ENCODE data around the gene SH3BGRL2. TPM values are rescaled to one million over a fixed set of nuclear protein-coding genes. Genes with fewer than 3 reads are reported as not detected.

The SH3BGRL2 gene
- total RNA-seq, 1 experiment from 2014 or later: 11.8 TPM

- no peak overlapping the region for H2BK12ac ChIP-seq (ENCODE audit: insufficient read length, low read depth, low read length)
- no peak overlapping the region for H2BK20ac ChIP-seq (ENCODE audit: low read depth, low read length, poor library complexity, severe bottlenecking)
- no peak overlapping the region for H3K27ac ChIP-seq (ENCODE audit: insufficient read length, low read depth, low read length)
- no peak overlapping the region for H2BK120ac ChIP-seq (ENCODE audit: low read depth, low read length, poor library complexity, severe bottlenecking)
- TF ChIP-seq CTCF (conservative IDR thresholded peaks at IDR 0.05): no peak
- H3K9ac ChIP-seq (ENCODE audit: extremely low read depth, insufficient read length, low read length): no peak overlapping the region
- no peaks in the 10 kb centered on the region for H3K36me3 Mint-ChIP-seq (ENCODE audit: insufficient read depth in 1 of 3, low read depth in 3 of 3)
- no peak overlapping the region for H4K5ac ChIP-seq (ENCODE audit: insufficient read length, low read depth, low read length)
- no peak overlapping the region for H3K4ac ChIP-seq (ENCODE audit: low read depth, low read length)
- H3K4me1 Mint-ChIP-seq: peaks cover 5 to 16% of the 10 kb centered on the region in 2 experiments; a peak in 3 of 4 replicates
- no peak overlapping the region for H3K4me2 ChIP-seq (ENCODE audit: insufficient read depth, insufficient read length, low read length)
- no peaks in the 10 kb centered on the region for H3K9me3 Mint-ChIP-seq
- H3K23me2 ChIP-seq (ENCODE audit: insufficient read length, low read depth, low read length, poor library complexity, severe bottlenecking): no peaks in the 10 kb centered on the region
- no peaks in the 10 kb centered on the region for H3K27me3 Mint-ChIP-seq (ENCODE audit: low read depth)
- H3K18ac ChIP-seq (ENCODE audit: insufficient read length, low read depth, low read length): no peak overlapping the region
- no peak overlapping the region for H2AK5ac ChIP-seq (ENCODE audit: insufficient read length, low read length)
- no peaks in the 10 kb centered on the region for H3K4me1 ChIP-seq (ENCODE audit: insufficient read depth, low read length)
- no peak overlapping the region for H3K56ac ChIP-seq (ENCODE audit: insufficient read length, low read depth, low read length)
- no peak overlapping the region for H3K14ac ChIP-seq (ENCODE audit: insufficient read depth, low read length)
- no peaks in the 10 kb centered on the region for H3K9me3 ChIP-seq (ENCODE audit: control insufficient read depth, low read depth, low read length)
- no CpG with 5 or more reads among the region's 7 CpGs for WGBS (ENCODE audit: extremely low coverage, insufficient read length, low lambda C conversion rate)
- H4K91ac ChIP-seq (ENCODE audit: insufficient read length, low read depth, low read length): no peak overlapping the region
- no peak overlapping the region; a peak in 1 of 7 replicates for H3K27ac Mint-ChIP-seq
- no peak overlapping the region for H2AFZ ChIP-seq (ENCODE audit: low read length)
- no peak overlapping the region for H3K23ac ChIP-seq (ENCODE audit: insufficient read length, low read depth, low read length)
- DNase-seq: no peak
- H2BK5ac ChIP-seq (ENCODE audit: insufficient read length, low read length): no peak overlapping the region
- H3K27me3 ChIP-seq (ENCODE audit: insufficient read depth, low read length): no peaks in the 10 kb centered on the region
- H3K79me2 ChIP-seq (ENCODE audit: insufficient read depth, low read length): no peaks in the 10 kb centered on the region
- H3K79me1 ChIP-seq (ENCODE audit: insufficient read depth, low read depth, low read length, poor library complexity, severe bottlenecking): no peaks in the 10 kb centered on the region
- no peak overlapping the region for H3T11ph ChIP-seq (ENCODE audit: low read length)
- H3K4me3 Mint-ChIP-seq: no peak overlapping the region
- H4K20me1 ChIP-seq (ENCODE audit: control insufficient read depth, insufficient read depth, insufficient read length): no peaks in the 10 kb centered on the region
- H4K8ac ChIP-seq (replicated peaks; ENCODE audit: insufficient read length, low read depth, low read length): no peak overlapping the region
- no peak overlapping the region for H2BK15ac ChIP-seq (ENCODE audit: low read depth, low read length)
Observed at GRCh38 chr6:79699606-79700005, 68.5 kb downstream of the SH3BGRL2 start.

Data from H9 (cell line).